A549 (cell line): ENCODE measurements around the gene SLC22A7. TPM values are rescaled to one million over a fixed set of nuclear protein-coding genes. Genes with fewer than 3 reads are reported as not detected.

Source experiments
- ATAC-seq, 2 experiments: fragments of 200-7000 bp in 1 of 2; fragments of >200 bp in 1 of 2; cut with Nextera tagmentation in 1 of 2; cut with Tn5 transposase in 1 of 2; 3 replicates each; pipeline versions ENCODE4 v1.8.0 to v1.9.1; 2018 to 2020; ENCODE audit warnings: mild to moderate bottlenecking in 1 of 2, moderate library complexity in 1 of 2
- CTCF ChIA-PET: fragments of 300-600 bp; sonication (Branson Sonifier 250); formaldehyde crosslinking; extraction: SDS; loops from one replicate; lab custom pipeline; 2021; ENCODE audit warnings: antibody characterized with exemption, inconsistent platforms; lab: Yijun Ruan, JAX
- POLR2A ChIA-PET: fragments of 350-600 bp; formaldehyde crosslinking; extraction: SDS; loops from one replicate; lab custom pipeline; 2021; ENCODE audit warnings: antibody characterized with exemption, inconsistent platforms; lab: Yijun Ruan, JAX
- DNase-seq, 2 experiments: peaks; one replicate each; pipeline versions ENCODE4 v3.0.0 to v3.0.0-alpha.2; 2011 to 2016; ENCODE audit warnings: low read depth in 1 of 2, low spot score in 1 of 2
- FAIRE-seq: peaks from 2 replicates; lab custom pipeline; 2011; peaks lifted over from hg19 to GRCh38; lab: Jason Lieb, UNC
- H3K27ac ChIP-seq, 2 experiments: fragments of >200 bp; sonication (Bioruptor Twin); formaldehyde crosslinking; 3 replicates each; pipeline ENCODE4 v1.5.1; 2016 to 2017
- H3K4me1 ChIP-seq: fragments of >200 bp; sonication (Bioruptor Twin); formaldehyde crosslinking; 3 replicates; pipeline ENCODE4 v1.6.1; 2016
- H3K4me2 ChIP-seq: fragments of >200 bp; sonication (Bioruptor Twin); formaldehyde crosslinking; 3 replicates; pipeline ENCODE4 v1.6.1; 2016
- H3K4me3 ChIP-seq: fragments of >200 bp; sonication (Bioruptor Twin); formaldehyde crosslinking; 3 replicates; pipeline ENCODE4 v1.5.1; 2016
- H3K9me3 ChIP-seq: fragments of >200 bp; sonication (Bioruptor Twin); formaldehyde crosslinking; 3 replicates; pipeline ENCODE4 v1.6.1; 2016
- BHLHE40 ChIP-seq: IDR thresholded peaks from 2 replicates; pipeline ENCODE4 v1.6.1; 2012; ENCODE audit warnings: low read depth, low read length, inconsistent platforms
- CBX8 ChIP-seq: fragments of 200-600 bp; sonication (generic); IDR thresholded peaks from 2 replicates; pipeline ENCODE4 v1.6.1; 2016
- CHD4 ChIP-seq: fragments of 200-600 bp; sonication (generic); IDR thresholded peaks from 2 replicates; pipeline ENCODE4 v1.6.1; 2016; ENCODE audit warnings: antibody characterized with exemption, mild to moderate bottlenecking, borderline replicate concordance
- EHF ChIP-seq: fragments of 250-450 bp; sonication (Bioruptor Pico); IDR thresholded peaks from 2 replicates; pipeline ENCODE4 v1.5.0; 2020; ENCODE audit warnings: mild to moderate bottlenecking
- EHMT2 ChIP-seq: fragments of 200-600 bp; sonication (generic); IDR thresholded peaks from 2 replicates; pipeline ENCODE4 v1.6.1; 2016; ENCODE audit warnings: antibody characterized with exemption, low read depth, mild to moderate bottlenecking, moderate library complexity
- GATA3 ChIP-seq: IDR thresholded peaks from 2 replicates; pipeline ENCODE4 v1.6.1; 2012; ENCODE audit warnings: borderline replicate concordance
- HDAC2 ChIP-seq: fragments of 200-600 bp; sonication (generic); IDR thresholded peaks from 2 replicates; pipeline ENCODE4 v1.6.1; 2016
- HEYL ChIP-seq: fragments of 250-450 bp; sonication (Bioruptor Pico); IDR thresholded peaks from 2 replicates; pipeline ENCODE4 v1.8.0; 2021; ENCODE audit warnings: mild to moderate bottlenecking, moderate library complexity
- JUN ChIP-seq, 2 experiments: fragments of >200 bp; sonication (Bioruptor Twin); formaldehyde crosslinking; IDR thresholded peaks; 2 replicates in 1 of 2; 3 replicates in 1 of 2; pipeline ENCODE4 v1.6.1; 2016 to 2017
- KDM5A ChIP-seq: fragments of 200-600 bp; sonication (generic); IDR thresholded peaks from 2 replicates; pipeline ENCODE4 v1.6.1; 2016; ENCODE audit warnings: antibody characterized with exemption, mild to moderate bottlenecking
- MAFK ChIP-seq: fragments of 450-650 bp; IDR thresholded peaks from 2 replicates; pipeline ENCODE4 v1.6.1; 2014; ENCODE audit not compliant: partially characterized antibody
- MAZ ChIP-seq: fragments of 150-350 bp; IDR thresholded peaks from 2 replicates; pipeline ENCODE4 v1.6.1; 2014; ENCODE audit warnings: antibody characterized with exemption, low read depth, low read length, borderline replicate concordance
- MYC ChIP-seq: IDR thresholded peaks from 2 replicates; pipeline ENCODE4 v1.6.1; 2012; ENCODE audit warnings: mild to moderate bottlenecking, inconsistent platforms, low read length, improper control_type of control experiment, borderline replicate concordance
- NFE2L2 ChIP-seq: fragments of 150-350 bp; conservative IDR thresholded peaks from 2 replicates; pipeline ENCODE4 v1.6.1; 2014; ENCODE audit warnings: low read length
- NPAS2 ChIP-seq: fragments of 250-450 bp; sonication (Bioruptor Pico); IDR thresholded peaks from 2 replicates; pipeline ENCODE4 v1.8.0; 2022; ENCODE audit warnings: mild to moderate bottlenecking, moderate library complexity, borderline replicate concordance
- PHF8 ChIP-seq: fragments of 200-600 bp; sonication (generic); IDR thresholded peaks from 2 replicates; pipeline ENCODE4 v1.6.1; 2016; ENCODE audit warnings: low read depth, mild to moderate bottlenecking, antibody characterized with exemption, moderate library complexity, borderline replicate concordance
- RAD21 ChIP-seq, 2 experiments: fragments of >200 bp in 1 of 2; sonication (Bioruptor Twin) in 1 of 2; formaldehyde crosslinking in 1 of 2; IDR thresholded peaks in 1 of 2; conservative IDR thresholded peaks in 1 of 2; 2 replicates in 1 of 2; 3 replicates in 1 of 2; pipeline ENCODE4 v1.6.1; 2012 to 2018; ENCODE audit warnings: inconsistent platforms in 1 of 2
- RFX5 ChIP-seq: fragments of 450-650 bp; IDR thresholded peaks from 2 replicates; pipeline ENCODE4 v1.7.1; 2014; ENCODE audit warnings: antibody characterized with exemption, mild to moderate bottlenecking, moderate library complexity
- SMC3 ChIP-seq: fragments of >200 bp; sonication (Bioruptor Twin); formaldehyde crosslinking; IDR thresholded peaks from 3 replicates; pipeline ENCODE4 v1.6.1; 2018; ENCODE audit warnings: inconsistent platforms
- TFCP2L1 ChIP-seq: fragments of 250-450 bp; sonication (Bioruptor Pico); IDR thresholded peaks from 2 replicates; pipeline ENCODE4 v1.5.0; 2021; ENCODE audit warnings: mild to moderate bottlenecking
- TP53 ChIP-seq: fragments of 250-450 bp; sonication (Bioruptor Pico); IDR thresholded peaks from 2 replicates; pipeline ENCODE4 v1.5.0; 2021; ENCODE audit warnings: mild to moderate bottlenecking, moderate library complexity
- WGBS: methylation state at CpG from one replicate; pipeline ENCODE4 v1.1.6; 2017; ENCODE audit errors: missing lambda C conversion rate; 5-methylcytosine and 5-hydroxymethylcytosine counted together
- polyA plus RNA-seq, 4 experiments: library from polyadenylated mRNA; depleted of rRNA in 3 of 4; stranded (reverse); fragments of >200 nt; fragmentation: RNase III in 1 of 4; extraction: RNeasy Plus Mini Kit Qiagen cat#74134 plus additional on column Dnase treatment in 1 of 4; gene quantifications; 2 replicates in 3 of 4; 3 replicates in 1 of 4; pipeline ENCODE4 v1.2.3, GENCODE V29; 2011 to 2017
- TF ChIP-seq, protein P1 (sequence below): IDR thresholded peaks from 2 replicates; pipeline ENCODE4 v1.6.1; 2012
- TF ChIP-seq, protein P2 (sequence below): fragments of >200 bp; sonication (Bioruptor Twin); formaldehyde crosslinking; IDR thresholded peaks from 3 replicates; pipeline ENCODE4 v1.5.1; 2016
- TF ChIP-seq, protein P3 (sequence below): fragments of 200-600 bp; sonication (generic); IDR thresholded peaks from 2 replicates; pipeline ENCODE4 v1.6.1; 2016; ENCODE audit warnings: antibody characterized with exemption, mild to moderate bottlenecking, moderate library complexity

SLC22A7 gene
- polyA plus RNA-seq, 2 of the 4 experiments (the other 2 are of a cell fraction): not detected

DNA sequence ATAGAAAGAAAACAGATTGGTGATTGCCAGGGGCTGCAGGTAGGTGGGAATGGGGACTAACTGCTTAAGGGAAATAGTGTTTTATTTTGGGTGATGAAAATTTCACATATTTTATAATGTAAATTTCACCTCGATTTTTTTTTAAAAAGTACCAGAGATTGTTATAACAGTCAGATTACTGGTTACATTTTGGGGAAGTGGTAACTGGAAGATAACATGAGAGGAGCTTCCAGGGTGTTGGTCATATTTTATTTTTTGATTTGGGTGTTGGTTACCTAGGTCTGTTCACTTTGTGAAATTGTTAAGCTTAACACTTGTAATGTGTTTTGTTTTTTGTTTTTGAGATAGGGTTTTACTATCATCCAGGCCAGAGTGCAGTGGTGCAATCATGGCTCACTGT lies 27.8 kb downstream of the SLC22A7 start:
- 3% methylated on average over 1 of the region's 1 CpG for WGBS

DNA sequence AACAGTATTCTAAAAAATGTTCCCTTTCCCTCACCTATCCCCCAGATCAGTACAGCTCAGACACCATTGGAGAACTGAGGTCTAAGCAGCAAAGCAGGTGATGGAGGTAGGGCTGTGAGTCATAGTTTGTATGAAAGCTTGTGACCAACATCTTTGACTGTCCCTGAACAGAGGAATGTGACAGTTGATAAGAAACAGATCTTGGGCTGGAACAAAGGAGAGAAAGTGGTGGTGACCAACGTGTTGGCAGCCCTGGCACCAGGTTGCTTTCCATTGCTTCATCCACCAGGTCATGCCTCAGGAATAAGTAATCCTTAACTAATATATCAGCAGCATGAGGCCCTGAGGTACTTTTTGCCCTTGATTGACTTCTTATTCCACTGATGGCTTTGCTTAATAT lies 30.5 kb downstream of the SLC22A7 start:
- H3K9me3 ChIP-seq: no peaks in the 10 kb centered on the region
- TF ChIP-seq, protein P1, sequence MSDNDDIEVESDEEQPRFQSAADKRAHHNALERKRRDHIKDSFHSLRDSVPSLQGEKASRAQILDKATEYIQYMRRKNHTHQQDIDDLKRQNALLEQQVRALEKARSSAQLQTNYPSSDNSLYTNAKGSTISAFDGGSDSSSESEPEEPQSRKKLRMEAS: no peak
- TF ChIP-seq, protein P2, sequence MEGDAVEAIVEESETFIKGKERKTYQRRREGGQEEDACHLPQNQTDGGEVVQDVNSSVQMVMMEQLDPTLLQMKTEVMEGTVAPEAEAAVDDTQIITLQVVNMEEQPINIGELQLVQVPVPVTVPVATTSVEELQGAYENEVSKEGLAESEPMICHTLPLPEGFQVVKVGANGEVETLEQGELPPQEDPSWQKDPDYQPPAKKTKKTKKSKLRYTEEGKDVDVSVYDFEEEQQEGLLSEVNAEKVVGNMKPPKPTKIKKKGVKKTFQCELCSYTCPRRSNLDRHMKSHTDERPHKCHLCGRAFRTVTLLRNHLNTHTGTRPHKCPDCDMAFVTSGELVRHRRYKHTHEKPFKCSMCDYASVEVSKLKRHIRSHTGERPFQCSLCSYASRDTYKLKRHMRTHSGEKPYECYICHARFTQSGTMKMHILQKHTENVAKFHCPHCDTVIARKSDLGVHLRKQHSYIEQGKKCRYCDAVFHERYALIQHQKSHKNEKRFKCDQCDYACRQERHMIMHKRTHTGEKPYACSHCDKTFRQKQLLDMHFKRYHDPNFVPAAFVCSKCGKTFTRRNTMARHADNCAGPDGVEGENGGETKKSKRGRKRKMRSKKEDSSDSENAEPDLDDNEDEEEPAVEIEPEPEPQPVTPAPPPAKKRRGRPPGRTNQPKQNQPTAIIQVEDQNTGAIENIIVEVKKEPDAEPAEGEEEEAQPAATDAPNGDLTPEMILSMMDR: no peak
- TF ChIP-seq, protein P3, sequence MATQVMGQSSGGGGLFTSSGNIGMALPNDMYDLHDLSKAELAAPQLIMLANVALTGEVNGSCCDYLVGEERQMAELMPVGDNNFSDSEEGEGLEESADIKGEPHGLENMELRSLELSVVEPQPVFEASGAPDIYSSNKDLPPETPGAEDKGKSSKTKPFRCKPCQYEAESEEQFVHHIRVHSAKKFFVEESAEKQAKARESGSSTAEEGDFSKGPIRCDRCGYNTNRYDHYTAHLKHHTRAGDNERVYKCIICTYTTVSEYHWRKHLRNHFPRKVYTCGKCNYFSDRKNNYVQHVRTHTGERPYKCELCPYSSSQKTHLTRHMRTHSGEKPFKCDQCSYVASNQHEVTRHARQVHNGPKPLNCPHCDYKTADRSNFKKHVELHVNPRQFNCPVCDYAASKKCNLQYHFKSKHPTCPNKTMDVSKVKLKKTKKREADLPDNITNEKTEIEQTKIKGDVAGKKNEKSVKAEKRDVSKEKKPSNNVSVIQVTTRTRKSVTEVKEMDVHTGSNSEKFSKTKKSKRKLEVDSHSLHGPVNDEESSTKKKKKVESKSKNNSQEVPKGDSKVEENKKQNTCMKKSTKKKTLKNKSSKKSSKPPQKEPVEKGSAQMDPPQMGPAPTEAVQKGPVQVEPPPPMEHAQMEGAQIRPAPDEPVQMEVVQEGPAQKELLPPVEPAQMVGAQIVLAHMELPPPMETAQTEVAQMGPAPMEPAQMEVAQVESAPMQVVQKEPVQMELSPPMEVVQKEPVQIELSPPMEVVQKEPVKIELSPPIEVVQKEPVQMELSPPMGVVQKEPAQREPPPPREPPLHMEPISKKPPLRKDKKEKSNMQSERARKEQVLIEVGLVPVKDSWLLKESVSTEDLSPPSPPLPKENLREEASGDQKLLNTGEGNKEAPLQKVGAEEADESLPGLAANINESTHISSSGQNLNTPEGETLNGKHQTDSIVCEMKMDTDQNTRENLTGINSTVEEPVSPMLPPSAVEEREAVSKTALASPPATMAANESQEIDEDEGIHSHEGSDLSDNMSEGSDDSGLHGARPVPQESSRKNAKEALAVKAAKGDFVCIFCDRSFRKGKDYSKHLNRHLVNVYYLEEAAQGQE: no peak
- TF ChIP-seq KDM5A (no peak), CBX8 (no peak), EHMT2 (no peak), HEYL (no peak), MYC (no peak), BHLHE40 (no peak), RFX5 (no peak), PHF8 (no peak), TFCP2L1 (CRISPR knock-in tag) (no peak), HDAC2 (no peak), RAD21 (conservative IDR thresholded peaks at IDR 0.05 in 1 of 2, IDR thresholded peaks at IDR 0.05 in 1 of 2) (no peak), TP53 (CRISPR knock-in tag) (no peak), GATA3 (no peak)
- DNase-seq: no peak
- ATAC-seq: no peak
- WGBS: 25% methylated on average over 1 of the region's 1 CpG
- no peak overlapping the region for H3K4me3 ChIP-seq
- ChIA-PET CTCF (interaction anchor here (0.8 to 1.1 kb wide), 3 partner anchors 20 to 69 kb away, joined by 3 read pairs; partner anchors contain the start of gene CRIP3), POLR2A (no interaction called here)
- H3K4me1 ChIP-seq: 0 out of 3 replicates have a peak, but pooled peaks cover 3% of the 10 kb centered on the region
- no peak overlapping the region for H3K4me2 ChIP-seq
- no peak overlapping the region for H3K27ac ChIP-seq
- FAIRE-seq: no peak

More for the DNA sequence above, 27.8 kb downstream of the SLC22A7 start:
- H3K4me2 ChIP-seq: no peak overlapping the region
- no peaks in the 10 kb centered on the region for H3K9me3 ChIP-seq
- DNase-seq: no peak
- no peak for TF ChIP-seq SMC3
- TF ChIP-seq MAFK: no peak
- TF ChIP-seq MYC: no peak
- TF ChIP-seq EHMT2: no peak
- TF ChIP-seq MAZ: no peak
- TF ChIP-seq CHD4: no peak
- no peak for TF ChIP-seq NPAS2 (CRISPR knock-in tag)
- TF ChIP-seq BHLHE40: no peak
- no peak for TF ChIP-seq JUN (IDR thresholded peaks at IDR 0.05)
- TF ChIP-seq EHF (CRISPR knock-in tag): no peak
- no peak for TF ChIP-seq NFE2L2
- TF ChIP-seq, all 56 proteins: peak for 0
- CTCF ChIA-PET: interaction anchor here (0.5 to 1.9 kb wide), 4 partner anchors 9 to 263 kb away, joined by 3 to 8 read pairs (median 4); partner anchors contain the start of gene CRIP3
- no peak for FAIRE-seq
- POLR2A ChIA-PET: no interaction called here
- Histone ChIP-seq H3K4me1 (0 out of 3 replicates have a peak, but pooled peaks cover 3% of the 10 kb centered on the region), H3K27ac (no peak overlapping the region), H3K4me3 (no peak overlapping the region)
- ATAC-seq: no peak
